ENCODE results near the gene INTS4. TPM values are rescaled to one million over a fixed set of nuclear protein-coding genes. Genes with fewer than 3 reads are reported as not detected.
"Not testable (repeated sequence)": the region's sequence is repeated elsewhere in the genome, so short reads cannot be mapped to it uniquely, and the experiment has no call there.

INTS4 gene
- total and polyA plus RNA-seq, 8 donors: 31.1 to 63.9 (median 51.9) TPM

DNA sequence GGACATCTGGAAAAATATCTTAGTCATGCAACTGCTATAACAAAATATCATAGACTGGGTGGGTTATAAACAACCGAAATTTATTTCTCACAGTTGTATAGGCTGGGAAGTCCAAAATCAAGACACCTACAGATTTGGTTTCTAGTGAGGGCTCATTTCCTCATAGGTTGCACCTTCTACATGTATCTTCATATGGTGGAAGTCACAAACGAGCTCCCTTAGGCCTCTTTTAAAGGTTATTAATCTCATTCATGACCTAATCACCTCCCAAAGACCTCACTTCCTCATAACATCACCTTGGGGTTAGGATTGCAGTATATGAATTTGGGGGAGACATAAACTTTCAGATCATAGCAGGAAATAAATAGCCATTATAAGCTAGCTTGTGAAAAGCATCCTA is 85.2 kb downstream of the INTS4 start:
- Histone ChIP-seq H3K27ac (no peak overlapping the region), H3K27me3 (no peaks in the 10 kb centered on the region), H3K36me3 (peaks cover 0 to 25% of the 10 kb centered on the region in 2 donors), H3K4me3 (no peak overlapping the region), H3K9me3 (no peaks in the 10 kb centered on the region), H3K4me1 (no peaks in the 10 kb centered on the region)
- ATAC-seq (no peak), DNase-seq (no peak)
- TF ChIP-seq, protein P1, sequence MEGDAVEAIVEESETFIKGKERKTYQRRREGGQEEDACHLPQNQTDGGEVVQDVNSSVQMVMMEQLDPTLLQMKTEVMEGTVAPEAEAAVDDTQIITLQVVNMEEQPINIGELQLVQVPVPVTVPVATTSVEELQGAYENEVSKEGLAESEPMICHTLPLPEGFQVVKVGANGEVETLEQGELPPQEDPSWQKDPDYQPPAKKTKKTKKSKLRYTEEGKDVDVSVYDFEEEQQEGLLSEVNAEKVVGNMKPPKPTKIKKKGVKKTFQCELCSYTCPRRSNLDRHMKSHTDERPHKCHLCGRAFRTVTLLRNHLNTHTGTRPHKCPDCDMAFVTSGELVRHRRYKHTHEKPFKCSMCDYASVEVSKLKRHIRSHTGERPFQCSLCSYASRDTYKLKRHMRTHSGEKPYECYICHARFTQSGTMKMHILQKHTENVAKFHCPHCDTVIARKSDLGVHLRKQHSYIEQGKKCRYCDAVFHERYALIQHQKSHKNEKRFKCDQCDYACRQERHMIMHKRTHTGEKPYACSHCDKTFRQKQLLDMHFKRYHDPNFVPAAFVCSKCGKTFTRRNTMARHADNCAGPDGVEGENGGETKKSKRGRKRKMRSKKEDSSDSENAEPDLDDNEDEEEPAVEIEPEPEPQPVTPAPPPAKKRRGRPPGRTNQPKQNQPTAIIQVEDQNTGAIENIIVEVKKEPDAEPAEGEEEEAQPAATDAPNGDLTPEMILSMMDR (IDR thresholded peaks at IDR 0.05): no peak
- intact Hi-C loops (cut with DNase I): no loop called here

DNA sequence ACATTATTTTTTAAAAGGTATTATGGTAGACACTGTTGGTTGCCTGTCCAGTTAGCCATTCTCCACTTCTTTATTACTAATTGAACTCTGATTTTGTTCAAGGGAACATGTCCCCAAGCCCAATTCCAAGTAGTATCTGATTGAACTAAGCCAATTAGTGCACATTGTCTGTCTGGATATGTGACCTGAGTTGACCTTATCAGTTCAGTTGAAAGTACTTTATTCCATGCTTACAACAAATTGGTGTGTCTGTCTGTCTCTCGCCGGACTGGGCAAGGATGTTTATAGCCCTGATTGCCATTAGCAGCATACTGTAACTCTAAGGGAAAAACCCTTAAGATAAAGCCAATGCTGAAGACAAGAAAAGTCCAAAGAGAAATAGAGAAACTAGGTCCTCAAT is 85.6 kb downstream of the INTS4 start:
- intact Hi-C loops (cut with DNase I): no loop called here
- no peak for DNase-seq
- TF ChIP-seq, protein P1 (IDR thresholded peaks at IDR 0.05): no peak
- ATAC-seq: no peak
- no peaks in the 10 kb centered on the region for H3K27me3 ChIP-seq
- H3K4me1 ChIP-seq: no peaks in the 10 kb centered on the region
- no peak overlapping the region for H3K4me3 ChIP-seq
- no peak overlapping the region for H3K27ac ChIP-seq
- no peaks in the 10 kb centered on the region for H3K9me3 ChIP-seq
- H3K36me3 ChIP-seq: peaks cover 0 to 27% of the 10 kb centered on the region in 2 donors

DNA sequence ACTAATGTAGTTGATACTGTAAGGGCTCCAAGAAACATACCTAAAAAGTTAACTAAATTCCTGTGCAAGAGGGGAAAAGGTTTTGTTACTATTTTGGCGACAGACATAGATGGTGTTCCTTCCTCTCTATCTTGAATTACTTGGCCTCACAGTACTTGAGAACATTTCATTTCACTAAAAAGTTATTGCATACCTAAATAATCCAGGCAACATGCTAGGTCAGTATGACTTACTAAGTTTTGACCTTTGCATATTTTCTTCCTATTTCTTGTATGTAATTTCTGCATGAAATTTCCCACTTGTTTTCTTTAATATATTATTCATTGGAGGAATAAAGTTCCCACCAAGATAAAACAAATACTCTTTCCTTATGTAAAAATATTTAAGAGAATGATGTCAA is 99.5 kb downstream of the INTS4 start:
- H3K27me3 ChIP-seq; intact Hi-C loops (cut with DNase I); H3K4me1 ChIP-seq; ATAC-seq; H3K27ac ChIP-seq; H3K4me3 ChIP-seq; H3K9me3 ChIP-seq; DNase-seq: not testable (repeated sequence)
- H3K36me3 ChIP-seq: peaks cover 0 to 63% of the 10 kb centered on the region in 2 donors

DNA sequence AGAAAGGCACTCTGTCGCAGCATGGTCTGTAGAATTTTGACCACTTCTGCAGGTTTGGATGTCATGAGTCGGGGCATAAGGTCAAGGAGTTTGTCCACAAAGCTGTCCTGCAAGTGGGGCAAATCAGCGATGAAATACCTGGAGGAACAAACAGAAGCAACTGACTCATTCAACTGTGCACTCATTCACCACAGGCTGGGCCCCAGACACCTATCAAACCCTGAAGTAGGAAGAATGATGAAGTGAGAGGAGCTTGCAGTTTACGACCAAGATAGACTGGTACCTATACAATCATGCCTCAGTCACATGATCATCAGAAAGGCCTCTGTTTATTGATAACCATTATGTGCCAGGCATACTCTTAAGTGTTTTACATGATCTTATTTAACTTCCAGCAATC is 102.8 kb downstream of the INTS4 start:
- H3K27me3 ChIP-seq; H3K9me3 ChIP-seq; intact Hi-C loops (cut with DNase I); H3K27ac ChIP-seq; H3K4me3 ChIP-seq; DNase-seq; H3K4me1 ChIP-seq; ATAC-seq: not testable (repeated sequence)
- peaks cover 0 to 54% of the 10 kb centered on the region in 2 donors for H3K36me3 ChIP-seq

DNA sequence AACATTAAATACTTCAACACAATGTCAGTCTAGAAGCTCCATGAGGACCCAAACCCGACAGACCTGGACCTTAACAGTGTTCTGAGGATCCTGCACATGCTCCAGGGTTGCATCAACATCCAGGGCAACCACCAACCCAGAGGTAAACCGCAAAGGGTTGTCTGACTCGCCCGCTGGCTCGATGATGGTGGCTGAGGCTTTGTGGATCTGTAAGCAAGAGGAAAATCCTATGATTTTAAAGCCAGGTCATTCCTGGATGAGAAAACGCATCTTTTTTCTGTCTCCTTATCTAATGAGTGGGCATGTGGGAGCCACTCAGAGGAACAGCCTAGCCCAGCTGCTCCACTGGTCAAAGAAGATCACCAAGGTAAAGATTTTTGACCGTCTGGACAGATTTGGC is 103.2 kb downstream of the INTS4 start:
- ATAC-seq; H3K9me3 ChIP-seq; DNase-seq; H3K27me3 ChIP-seq; H3K4me3 ChIP-seq; intact Hi-C loops (cut with DNase I); H3K4me1 ChIP-seq: not testable (repeated sequence)
- Histone ChIP-seq H3K36me3 (peaks cover 0 to 57% of the 10 kb centered on the region in 2 donors), H3K27ac (peak overlapping the region in 1 of 2 donors; percentile 3)

DNA sequence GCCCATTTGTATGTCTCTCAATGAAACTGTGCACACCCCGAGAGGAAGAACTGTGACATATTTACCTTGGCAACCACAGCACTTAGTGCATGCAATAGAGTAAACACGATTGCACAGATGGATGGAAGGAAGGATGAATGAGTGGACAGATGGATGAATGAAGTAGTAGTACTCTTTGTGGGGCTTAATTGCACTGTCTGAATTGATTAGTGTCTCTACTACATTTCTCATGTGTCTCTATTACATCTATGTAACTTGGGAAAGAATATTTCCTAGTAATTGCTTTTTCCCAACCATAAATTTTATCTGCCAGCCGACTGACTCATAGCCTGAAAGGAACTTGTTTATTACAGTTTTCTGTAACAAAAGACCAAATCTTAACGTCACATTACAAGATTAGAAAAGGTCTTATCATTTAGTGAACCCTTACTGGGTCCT is 103.8 kb downstream of the INTS4 start:
- H3K4me3 ChIP-seq; H3K4me1 ChIP-seq; H3K27me3 ChIP-seq; H3K27ac ChIP-seq; intact Hi-C loops (cut with DNase I); H3K9me3 ChIP-seq; DNase-seq; ATAC-seq: not testable (repeated sequence)
- peaks cover 0 to 64% of the 10 kb centered on the region in 2 donors for H3K36me3 ChIP-seq

DNA sequence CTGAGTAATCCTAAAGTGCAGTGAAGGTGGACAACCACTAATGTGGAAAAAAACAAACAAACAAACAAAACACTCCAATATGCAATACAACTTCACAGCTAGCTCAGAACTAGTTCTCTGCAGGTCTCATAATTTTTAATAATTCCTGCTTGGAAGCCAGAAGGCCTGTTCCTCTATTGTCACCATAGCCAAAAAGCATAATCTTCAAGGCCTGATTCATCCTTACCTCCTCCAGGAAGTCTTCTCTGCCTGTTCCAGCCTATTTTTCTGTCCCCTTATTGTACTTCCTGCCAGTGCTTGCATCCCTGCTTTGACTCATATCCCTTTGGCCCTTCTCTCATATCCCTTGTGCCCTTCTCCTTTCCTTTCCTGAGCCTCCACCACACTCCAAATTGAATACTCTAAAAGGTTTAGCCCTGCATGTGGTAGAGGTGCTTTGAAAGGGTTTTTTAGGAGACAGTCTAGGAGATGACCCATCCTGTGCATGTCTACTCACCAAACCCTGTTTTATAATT is 104.3 kb downstream of the INTS4 start:
- H3K27ac ChIP-seq; H3K27me3 ChIP-seq; H3K9me3 ChIP-seq; intact Hi-C loops (cut with DNase I); H3K4me3 ChIP-seq; DNase-seq; ATAC-seq; H3K4me1 ChIP-seq: not testable (repeated sequence)
- H3K36me3 ChIP-seq: peaks cover 0 to 68% of the 10 kb centered on the region in 2 donors

DNA sequence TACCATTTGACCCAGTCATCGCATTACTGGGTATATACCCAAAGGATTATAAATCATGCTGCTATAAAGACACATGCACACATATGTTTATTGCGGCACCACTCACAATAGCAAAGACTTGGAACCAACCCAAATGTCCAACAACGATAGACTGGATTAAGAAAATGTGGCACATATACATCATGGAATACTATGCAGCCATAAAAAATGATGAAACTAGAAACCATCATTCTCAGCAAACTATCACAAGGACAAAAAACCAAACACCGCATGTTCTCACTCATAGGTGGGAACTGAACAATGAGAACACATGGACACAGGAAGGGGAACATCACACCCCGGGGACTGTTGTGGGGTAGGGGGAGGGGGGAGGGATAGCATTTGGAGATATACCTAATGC is 105.4 kb downstream of the INTS4 start:
- H3K36me3 ChIP-seq: peaks cover 0 to 72% of the 10 kb centered on the region in 2 donors
- intact Hi-C loops (cut with DNase I): not testable (repeated sequence)

More for the DNA sequence above, 105.4 kb downstream of the INTS4 start:
- H3K4me1 ChIP-seq, H3K27ac ChIP-seq, H3K4me3 ChIP-seq, DNase-seq, H3K27me3 ChIP-seq, ATAC-seq, H3K9me3 ChIP-seq: not testable (repeated sequence)
